ENCODE results near the gene PKP1. TPM values are rescaled to one million over a fixed set of nuclear protein-coding genes. Genes with fewer than 3 reads are reported as not detected.

Gene PKP1
- total RNA-seq, 4 donors from 2014 or later = 0.11 to 0.94 (median 0.54) TPM; not detected in 1

DNA sequence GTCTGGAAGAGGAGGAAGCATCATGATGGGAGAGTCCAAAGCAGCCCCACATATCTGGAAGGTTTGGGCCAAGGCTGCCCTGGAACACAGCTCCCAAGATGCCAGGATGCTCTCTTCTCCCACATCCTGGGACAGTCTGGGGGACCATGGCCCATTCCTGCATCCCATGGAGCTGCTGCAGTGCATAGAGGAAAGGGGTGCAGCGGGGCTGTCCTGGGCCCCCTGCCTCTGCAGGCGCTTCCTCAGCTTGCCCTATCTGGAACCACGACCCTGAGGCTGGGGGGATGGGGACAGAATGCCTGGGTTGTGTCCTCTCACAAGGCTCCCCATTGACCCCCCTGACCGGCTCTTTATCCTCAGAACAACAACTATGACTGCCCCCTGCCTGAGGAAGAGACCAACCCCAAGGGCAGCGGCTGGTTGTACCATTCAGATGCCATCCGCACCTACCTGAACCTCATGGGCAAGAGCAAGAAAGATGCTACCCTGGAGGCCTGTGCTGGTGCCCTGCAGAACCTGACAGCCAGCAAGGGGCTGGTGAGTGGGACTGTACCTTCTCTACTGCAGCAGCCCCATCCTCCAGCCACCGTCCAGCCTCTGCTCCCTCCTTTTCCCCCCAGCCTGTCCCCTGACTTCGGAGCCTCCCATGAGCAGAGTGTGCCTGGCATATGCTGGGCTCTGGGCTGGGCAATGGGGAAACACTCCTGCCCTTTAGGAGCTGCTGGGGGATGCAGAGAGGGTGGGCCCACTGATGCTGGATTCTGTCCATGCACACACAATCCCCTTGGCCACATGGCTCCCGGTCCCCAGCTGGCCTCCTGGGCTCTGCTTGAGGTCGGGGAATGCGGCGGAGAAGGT lies 39.6 kb downstream of the PKP1 start:
- DNase-seq = no peak
- H3K4me1 ChIP-seq = no peaks in the 10 kb centered on the region
- no peaks in the 10 kb centered on the region for H3K27me3 ChIP-seq
- TF ChIP-seq POLR2A (IDR thresholded peaks at IDR 0.05) = no peak
- TF ChIP-seq, protein P1, sequence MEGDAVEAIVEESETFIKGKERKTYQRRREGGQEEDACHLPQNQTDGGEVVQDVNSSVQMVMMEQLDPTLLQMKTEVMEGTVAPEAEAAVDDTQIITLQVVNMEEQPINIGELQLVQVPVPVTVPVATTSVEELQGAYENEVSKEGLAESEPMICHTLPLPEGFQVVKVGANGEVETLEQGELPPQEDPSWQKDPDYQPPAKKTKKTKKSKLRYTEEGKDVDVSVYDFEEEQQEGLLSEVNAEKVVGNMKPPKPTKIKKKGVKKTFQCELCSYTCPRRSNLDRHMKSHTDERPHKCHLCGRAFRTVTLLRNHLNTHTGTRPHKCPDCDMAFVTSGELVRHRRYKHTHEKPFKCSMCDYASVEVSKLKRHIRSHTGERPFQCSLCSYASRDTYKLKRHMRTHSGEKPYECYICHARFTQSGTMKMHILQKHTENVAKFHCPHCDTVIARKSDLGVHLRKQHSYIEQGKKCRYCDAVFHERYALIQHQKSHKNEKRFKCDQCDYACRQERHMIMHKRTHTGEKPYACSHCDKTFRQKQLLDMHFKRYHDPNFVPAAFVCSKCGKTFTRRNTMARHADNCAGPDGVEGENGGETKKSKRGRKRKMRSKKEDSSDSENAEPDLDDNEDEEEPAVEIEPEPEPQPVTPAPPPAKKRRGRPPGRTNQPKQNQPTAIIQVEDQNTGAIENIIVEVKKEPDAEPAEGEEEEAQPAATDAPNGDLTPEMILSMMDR (IDR thresholded peaks at IDR 0.05) = no peak
- 93 to 97% methylated on average over 11 of the region's 12 CpGs for WGBS, 2 donors
- H3K36me3 ChIP-seq = no peaks in the 10 kb centered on the region
- no peaks in the 10 kb centered on the region for H3K9me3 ChIP-seq
- no peak overlapping the region for H3K4me3 ChIP-seq (replicated peaks in 1 of 3)
- H3K27ac ChIP-seq = no peak overlapping the region
- intact Hi-C loops (cut with DNase I) = no loop called here

DNA sequence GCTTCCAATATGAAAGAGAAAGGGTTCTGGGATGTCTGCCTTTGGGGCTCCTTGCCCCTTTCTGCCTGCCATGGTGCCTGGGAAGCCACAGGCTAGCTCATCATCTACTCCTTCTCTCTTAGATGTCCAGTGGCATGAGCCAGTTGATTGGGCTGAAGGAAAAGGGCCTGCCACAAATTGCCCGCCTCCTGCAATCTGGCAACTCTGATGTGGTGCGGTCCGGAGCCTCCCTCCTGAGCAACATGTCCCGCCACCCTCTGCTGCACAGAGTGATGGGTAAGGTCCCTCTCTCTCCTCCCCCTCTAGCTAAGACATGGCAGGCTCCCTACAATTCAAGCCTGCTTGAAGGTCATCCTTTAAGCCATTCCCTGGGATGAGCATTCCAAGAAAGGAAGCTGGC lies 41.0 kb downstream of the PKP1 start:
- no peaks in the 10 kb centered on the region for H3K27me3 ChIP-seq
- 97 to 100% methylated on average over 2 to 3 of the region's 4 CpGs for WGBS, 2 donors
- no peak overlapping the region for H3K27ac ChIP-seq
- no peaks in the 10 kb centered on the region for H3K36me3 ChIP-seq
- TF ChIP-seq, protein P1 (IDR thresholded peaks at IDR 0.05) = no peak
- no peak for TF ChIP-seq POLR2A (IDR thresholded peaks at IDR 0.05)
- H3K4me3 ChIP-seq (replicated peaks in 1 of 3) = no peak overlapping the region
- DNase-seq = no peak
- intact Hi-C loops (cut with DNase I) = no loop called here
- peaks cover 0 to 2% of the 10 kb centered on the region in 2 donors for H3K4me1 ChIP-seq
- H3K9me3 ChIP-seq = no peaks in the 10 kb centered on the region

DNA sequence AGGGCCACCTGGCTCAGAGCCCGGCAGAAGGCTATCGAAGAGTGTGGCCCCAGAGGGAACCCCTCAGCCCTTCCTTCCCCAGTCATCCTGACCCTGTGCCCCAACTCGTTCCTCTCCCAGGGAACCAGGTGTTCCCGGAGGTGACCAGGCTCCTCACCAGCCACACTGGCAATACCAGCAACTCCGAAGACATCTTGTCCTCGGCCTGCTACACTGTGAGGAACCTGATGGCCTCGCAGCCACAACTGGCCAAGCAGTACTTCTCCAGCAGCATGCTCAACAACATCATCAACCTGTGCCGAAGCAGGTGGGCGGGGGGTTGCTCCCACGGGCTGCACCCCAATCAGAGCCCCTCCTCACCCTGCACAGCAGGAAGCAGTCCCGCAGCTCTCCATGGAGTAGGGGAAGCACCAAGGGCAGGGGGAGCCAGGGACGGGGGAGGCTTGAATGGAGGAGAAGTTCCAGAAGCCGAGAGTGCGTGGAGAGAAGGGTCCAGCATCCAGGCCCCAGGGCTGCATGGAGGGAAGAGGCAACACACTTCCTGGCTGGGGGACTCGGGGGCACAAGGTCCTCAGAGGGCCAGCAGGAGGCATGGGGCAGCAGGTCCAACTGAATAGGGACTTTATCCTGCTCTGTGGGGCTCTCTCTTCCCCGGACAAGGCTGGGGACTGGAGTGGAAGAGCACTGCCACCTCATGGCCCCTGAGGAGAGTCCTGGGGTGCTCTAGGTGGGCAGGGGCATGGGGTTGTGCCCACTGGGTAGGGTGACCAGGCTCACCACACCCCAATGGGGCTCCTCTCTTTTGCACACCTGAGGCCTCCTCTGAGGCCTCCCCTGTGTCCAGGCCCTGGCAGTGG lies 41.7 kb downstream of the PKP1 start:
- Histone ChIP-seq H3K27ac (no peak overlapping the region), H3K9me3 (no peaks in the 10 kb centered on the region), H3K36me3 (no peaks in the 10 kb centered on the region), H3K4me3 (replicated peaks in 1 of 3) (no peak overlapping the region), H3K4me1 (peaks cover 4 to 7% of the 10 kb centered on the region in 2 donors), H3K27me3 (no peaks in the 10 kb centered on the region)
- DNase-seq = no peak
- WGBS, 2 donors = 68 to 75% methylated on average over 7 to 13 of the region's 16 CpGs
- intact Hi-C loops (cut with DNase I) = no loop called here
- TF ChIP-seq, protein P1 (IDR thresholded peaks at IDR 0.05) = no peak
- no peak for TF ChIP-seq POLR2A (IDR thresholded peaks at IDR 0.05)

DNA sequence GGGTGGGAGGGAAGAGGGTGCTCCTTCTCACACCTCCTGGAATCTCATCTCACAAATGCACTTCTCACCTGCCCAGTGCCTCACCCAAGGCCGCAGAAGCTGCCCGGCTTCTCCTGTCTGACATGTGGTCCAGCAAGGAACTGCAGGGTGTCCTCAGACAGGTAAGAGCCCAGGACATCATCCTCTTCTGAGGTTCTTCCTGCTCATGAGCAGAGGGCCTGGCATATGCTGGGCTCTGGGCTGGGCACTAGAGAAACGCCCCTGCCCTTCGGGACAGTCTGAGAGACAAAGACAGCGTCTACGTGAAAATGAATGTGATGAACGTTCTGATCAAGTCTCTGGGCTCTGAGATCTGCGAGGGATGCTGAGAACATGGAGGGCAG lies 42.4 kb downstream of the PKP1 start:
- DNase-seq = no peak
- TF ChIP-seq POLR2A (IDR thresholded peaks at IDR 0.05) = no peak
- TF ChIP-seq, protein P1 (IDR thresholded peaks at IDR 0.05) = no peak
- H3K4me3 ChIP-seq (replicated peaks in 1 of 3) = no peak overlapping the region
- peaks cover 4 to 7% of the 10 kb centered on the region in 2 donors for H3K4me1 ChIP-seq
- intact Hi-C loops (cut with DNase I) = no loop called here
- H3K27me3 ChIP-seq = no peaks in the 10 kb centered on the region
- H3K36me3 ChIP-seq = no peaks in the 10 kb centered on the region
- no peaks in the 10 kb centered on the region for H3K9me3 ChIP-seq
- no peak overlapping the region for H3K27ac ChIP-seq
- WGBS, 2 donors = 75 to 99% methylated on average over 7 to 8 of the region's 8 CpGs
